H9 (cell line): ENCODE results near the gene CRACDL. TPM values are rescaled to one million over a fixed set of nuclear protein-coding genes. Genes with fewer than 3 reads are reported as not detected.
A peak's percentile ranks its signal among the peaks of the same experiment; 100 is the strongest.

Experiments used
- DNase-seq: peaks from one replicate; pipeline ENCODE4 v3.0.0-alpha.2; 2017
- H2AFZ ChIP-seq: one replicate; pipeline ENCODE4 v1.6.1; 2013; ENCODE audit warnings: mild to moderate bottlenecking, low read length, control low read depth, moderate library complexity
- H2AK5ac ChIP-seq: 2 replicates; pipeline ENCODE4 v1.6.1; 2013; ENCODE audit warnings: low read length, control low read depth, mixed read lengths; ENCODE audit not compliant: insufficient read length
- H2BK120ac ChIP-seq: one replicate; pipeline ENCODE4 v1.6.1; 2013; ENCODE audit warnings: low read depth, mild to moderate bottlenecking, low read length, control low read depth, inconsistent platforms; ENCODE audit not compliant: poor library complexity, severe bottlenecking
- H2BK12ac ChIP-seq: 2 replicates; pipeline ENCODE4 v1.6.1; 2013; ENCODE audit warnings: low read length, control low read depth, mixed read lengths, low read depth; ENCODE audit not compliant: insufficient read length
- H2BK15ac ChIP-seq: 2 replicates; pipeline ENCODE4 v1.6.1; 2013; ENCODE audit warnings: low read depth, low read length, control low read depth
- H2BK20ac ChIP-seq: one replicate; pipeline ENCODE4 v1.6.1; 2013; ENCODE audit warnings: low read depth, mild to moderate bottlenecking, low read length, control low read depth, inconsistent platforms; ENCODE audit not compliant: poor library complexity, severe bottlenecking
- H2BK5ac ChIP-seq: 2 replicates; pipeline ENCODE4 v1.6.1; 2013; ENCODE audit warnings: low read length, control low read depth, mixed read lengths; ENCODE audit not compliant: insufficient read length
- H3K14ac ChIP-seq: 2 replicates; pipeline ENCODE4 v1.6.1; 2013; ENCODE audit warnings: low read length, control low read depth; ENCODE audit not compliant: insufficient read depth
- H3K18ac ChIP-seq: 2 replicates; pipeline ENCODE4 v1.6.1; 2013; ENCODE audit warnings: low read depth, mild to moderate bottlenecking, mixed read lengths, low read length, control low read depth; ENCODE audit not compliant: insufficient read length
- H3K23ac ChIP-seq: 2 replicates; pipeline ENCODE4 v1.6.1; 2013; ENCODE audit warnings: low read length, control low read depth, mixed read lengths, low read depth; ENCODE audit not compliant: insufficient read length
- H3K23me2 ChIP-seq: 2 replicates; pipeline ENCODE4 v1.6.1; 2013; ENCODE audit warnings: low read depth, mild to moderate bottlenecking, mixed read lengths, low read length, control low read depth; ENCODE audit not compliant: insufficient read length, poor library complexity, severe bottlenecking
- H3K27ac ChIP-seq: 2 replicates; pipeline ENCODE4 v1.5.1; 2013; ENCODE audit warnings: low read length, control low read depth, mixed read lengths, low read depth; ENCODE audit not compliant: insufficient read length
- H3K27me3 ChIP-seq: 2 replicates; pipeline ENCODE4 v1.6.1; 2013; ENCODE audit warnings: low read length, control low read depth, inconsistent platforms; ENCODE audit not compliant: insufficient read depth
- H3K4ac ChIP-seq: 2 replicates; pipeline ENCODE4 v1.6.1; 2013; ENCODE audit warnings: low read depth, mild to moderate bottlenecking, control low read depth, inconsistent platforms, low read length, moderate library complexity
- H3K4me1 ChIP-seq: 2 replicates; pipeline ENCODE4 v1.6.1; 2013; ENCODE audit warnings: low read length, control low read depth, inconsistent platforms; ENCODE audit not compliant: insufficient read depth
- H3K4me2 ChIP-seq: 2 replicates; pipeline ENCODE4 v1.6.1; 2013; ENCODE audit warnings: low read length, control low read depth, mixed read lengths; ENCODE audit not compliant: insufficient read length, insufficient read depth
- H3K56ac ChIP-seq: 2 replicates; pipeline ENCODE4 v1.6.1; 2013; ENCODE audit warnings: low read depth, mild to moderate bottlenecking, mixed read lengths, low read length, control low read depth; ENCODE audit not compliant: insufficient read length
- H3K79me1 ChIP-seq: 2 replicates; pipeline ENCODE4 v1.6.1; 2013; ENCODE audit warnings: low read depth, mild to moderate bottlenecking, moderate library complexity, low read length, control low read depth, inconsistent platforms; ENCODE audit not compliant: insufficient read depth, poor library complexity, severe bottlenecking
- H3K79me2 ChIP-seq: 2 replicates; pipeline ENCODE4 v1.6.1; 2013; ENCODE audit warnings: low read length, control low read depth, inconsistent platforms; ENCODE audit not compliant: insufficient read depth
- H3K9ac ChIP-seq: 2 replicates; pipeline ENCODE4 v1.6.1; 2013; ENCODE audit warnings: low read length, control low read depth, mixed read lengths; ENCODE audit not compliant: insufficient read length; ENCODE audit errors: extremely low read depth
- H3K9me3 ChIP-seq: one replicate; pipeline ENCODE4 v1.6.1; 2013; ENCODE audit warnings: low read depth, low read length, inconsistent platforms; ENCODE audit not compliant: control insufficient read depth
- H3T11ph ChIP-seq: one replicate; pipeline ENCODE4 v1.6.1; 2013; ENCODE audit warnings: mild to moderate bottlenecking, low read length, control low read depth, inconsistent platforms
- H4K20me1 ChIP-seq: one replicate; pipeline ENCODE4 v1.6.1; 2013; ENCODE audit not compliant: control insufficient read depth, insufficient read length, insufficient read depth
- H4K5ac ChIP-seq: 2 replicates; pipeline ENCODE4 v1.6.1; 2013; ENCODE audit warnings: low read depth, mild to moderate bottlenecking, mixed read lengths, low read length, control low read depth; ENCODE audit not compliant: insufficient read length
- H4K8ac ChIP-seq: replicated peaks from 2 replicates; pipeline ENCODE4 v1.6.1; 2013; ENCODE audit warnings: low read length, control low read depth, mixed read lengths, low read depth; ENCODE audit not compliant: insufficient read length
- H4K91ac ChIP-seq: 2 replicates; pipeline ENCODE4 v1.6.1; 2013; ENCODE audit warnings: low read depth, mild to moderate bottlenecking, moderate library complexity, mixed read lengths, low read length, control low read depth; ENCODE audit not compliant: insufficient read length
- H3K27ac Mint-ChIP-seq, 3 experiments: 2 replicates in 2 of 3; 3 replicates in 1 of 3; pipeline ENCODE4 v1.8.0; 2020 to 2021; ENCODE audit warnings: mixed read lengths in 3 of 3, mild to moderate bottlenecking in 1 of 3, moderate library complexity in 1 of 3
- H3K27me3 Mint-ChIP-seq: 2 replicates; pipeline ENCODE4 v1.8.0; 2021; ENCODE audit warnings: low read depth, mild to moderate bottlenecking, moderate library complexity, mixed read lengths
- H3K36me3 Mint-ChIP-seq, 3 experiments: 2 replicates in 2 of 3; 3 replicates in 1 of 3; pipeline ENCODE4 v1.8.0; 2020 to 2021; ENCODE audit warnings: low read depth in 3 of 3, mixed read lengths in 3 of 3; ENCODE audit not compliant: insufficient read depth in 1 of 3
- H3K4me1 Mint-ChIP-seq, 2 experiments: 2 replicates each; pipeline ENCODE4 v1.8.0; 2020; ENCODE audit warnings: mixed read lengths in 2 of 2
- H3K4me3 Mint-ChIP-seq, 2 experiments: 2 replicates in 1 of 2; 3 replicates in 1 of 2; pipeline ENCODE4 v1.8.0; 2020 to 2021; ENCODE audit warnings: mild to moderate bottlenecking in 2 of 2, mixed read lengths in 2 of 2, moderate library complexity in 1 of 2
- H3K9me3 Mint-ChIP-seq, 2 experiments: 2 replicates in 1 of 2; 3 replicates in 1 of 2; pipeline ENCODE4 v1.8.0; 2020; ENCODE audit warnings: mild to moderate bottlenecking in 2 of 2, mixed read lengths in 2 of 2, moderate library complexity in 1 of 2
- WGBS: extraction: QIAGEN DNeasy Blood & Tissue Kit; methylation state at CpG from one replicate; pipeline ENCODE4 v1.1.7; 2013; ENCODE audit warnings: missing lambda C conversion rate, low lambda C conversion rate, mixed read lengths; ENCODE audit not compliant: insufficient read length; ENCODE audit errors: extremely low coverage; 5-methylcytosine and 5-hydroxymethylcytosine counted together
- total RNA-seq: library from RNA; stranded (reverse); gene quantifications from 2 replicates; pipeline ENCODE4 v1.2.1, GENCODE V29; 2021
- TF ChIP-seq, protein P1 (sequence below): fragments of 200-600 bp; sonication (generic); conservative IDR thresholded peaks from 3 replicates; pipeline ENCODE4 v1.8.0; 2021; ENCODE audit warnings: antibody characterized with exemption, mild to moderate bottlenecking

Gene CRACDL
- total RNA-seq, 1 experiment from 2014 or later, result 0.48 TPM

DNA sequence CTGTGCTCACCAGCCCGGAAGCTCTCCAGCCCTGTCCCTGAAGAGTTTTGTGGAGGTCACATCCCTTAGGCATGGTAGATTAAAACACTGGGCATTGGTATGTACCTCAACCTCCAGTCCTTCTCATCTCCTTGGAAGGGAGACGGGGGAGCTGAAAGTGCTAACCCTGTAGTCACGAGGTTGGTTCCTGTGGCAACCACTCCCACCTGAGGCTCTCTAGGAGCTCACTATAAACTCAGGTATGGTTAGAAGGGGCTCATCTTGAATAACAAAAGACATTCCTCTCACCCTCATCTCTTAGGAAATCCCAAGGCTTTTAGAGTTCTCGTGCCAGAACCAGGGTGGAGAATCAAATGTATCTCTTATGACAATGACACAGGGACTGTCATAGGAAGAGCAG lies 162.1 kb downstream of the CRACDL start:
- Histone ChIP-seq H2AK5ac (no peak overlapping the region), H2AFZ (no peak overlapping the region), H3K4ac (no peak overlapping the region), H4K91ac (no peak overlapping the region), H3K18ac (no peak overlapping the region), H3K27ac (no peak overlapping the region), H3K4me1 (peaks cover 2% of the 10 kb centered on the region; the same call in 1 of the 2 replicates), H3K9me3 (no peaks in the 10 kb centered on the region), H3K79me1 (no peaks in the 10 kb centered on the region), H3T11ph (no peak overlapping the region), H3K14ac (no peak overlapping the region), H3K4me2 (no peak overlapping the region), H2BK20ac (no peak overlapping the region), H2BK5ac (no peak overlapping the region), H2BK12ac (no peak overlapping the region), H3K23me2 (no peaks in the 10 kb centered on the region), H2BK15ac (no peak overlapping the region), H4K5ac (no peak overlapping the region), H4K8ac (no peak overlapping the region), H3K9ac (no peak overlapping the region), H2BK120ac (no peak overlapping the region), H3K56ac (no peak overlapping the region), H3K79me2 (no peaks in the 10 kb centered on the region), H3K23ac (no peak overlapping the region), H4K20me1 (no peaks in the 10 kb centered on the region), H3K27me3 (no peaks in the 10 kb centered on the region)
- Mint-ChIP-seq H3K27me3 (peaks cover 7% of the 10 kb centered on the region), H3K9me3 (peaks cover 3 to 6% of the 10 kb centered on the region in 2 experiments; a peak in 3 of 5 replicates), H3K36me3 (no peaks in the 10 kb centered on the region), H3K4me3 (no peak overlapping the region), H3K4me1 (peaks cover 37 to 55% of the 10 kb centered on the region in 2 experiments), H3K27ac (peak overlapping the region in 1 of 3 experiments; percentile 34; a peak in 2 of 7 replicates)
- WGBS, result no CpG with 5 or more reads among the region's 4 CpGs
- DNase-seq, result no peak
- TF ChIP-seq, protein P1, sequence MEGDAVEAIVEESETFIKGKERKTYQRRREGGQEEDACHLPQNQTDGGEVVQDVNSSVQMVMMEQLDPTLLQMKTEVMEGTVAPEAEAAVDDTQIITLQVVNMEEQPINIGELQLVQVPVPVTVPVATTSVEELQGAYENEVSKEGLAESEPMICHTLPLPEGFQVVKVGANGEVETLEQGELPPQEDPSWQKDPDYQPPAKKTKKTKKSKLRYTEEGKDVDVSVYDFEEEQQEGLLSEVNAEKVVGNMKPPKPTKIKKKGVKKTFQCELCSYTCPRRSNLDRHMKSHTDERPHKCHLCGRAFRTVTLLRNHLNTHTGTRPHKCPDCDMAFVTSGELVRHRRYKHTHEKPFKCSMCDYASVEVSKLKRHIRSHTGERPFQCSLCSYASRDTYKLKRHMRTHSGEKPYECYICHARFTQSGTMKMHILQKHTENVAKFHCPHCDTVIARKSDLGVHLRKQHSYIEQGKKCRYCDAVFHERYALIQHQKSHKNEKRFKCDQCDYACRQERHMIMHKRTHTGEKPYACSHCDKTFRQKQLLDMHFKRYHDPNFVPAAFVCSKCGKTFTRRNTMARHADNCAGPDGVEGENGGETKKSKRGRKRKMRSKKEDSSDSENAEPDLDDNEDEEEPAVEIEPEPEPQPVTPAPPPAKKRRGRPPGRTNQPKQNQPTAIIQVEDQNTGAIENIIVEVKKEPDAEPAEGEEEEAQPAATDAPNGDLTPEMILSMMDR, result no peak
